ENCODE data around the gene RNF223. TPM values are rescaled to one million over a fixed set of nuclear protein-coding genes. Genes with fewer than 3 reads are reported as not detected.
A peak's percentile ranks its signal among the peaks of the same experiment; 100 is the strongest.

RNF223 gene
- total and polyA plus RNA-seq, 2 of the 13 experiments (the other 11 are each of a cell fraction or from before 2014, with no cell fraction given), result 0.03 TPM; not detected in 1

- TF ChIP-seq ZFP1 (CRISPR knock-in tag; IDR thresholded peaks at IDR 0.05), result 0 out of 2 replicates have a peak, but pooled peaks have one; percentile 19
- no peak; the same call in 1 of the 2 replicates for TF ChIP-seq NFKB2 (CRISPR knock-in tag; IDR thresholded peaks at IDR 0.05; ENCODE audit: borderline replicate concordance)
- TF ChIP-seq RNF2 (conservative IDR thresholded peaks at IDR 0.05; ENCODE audit: low read depth), result no peak
- peak; percentile 43; the same call in 1 of the 2 replicates for TF ChIP-seq SAP130 (CRISPR knock-in tag; IDR thresholded peaks at IDR 0.05; ENCODE audit: low read depth)
- TF ChIP-seq, protein P1, sequence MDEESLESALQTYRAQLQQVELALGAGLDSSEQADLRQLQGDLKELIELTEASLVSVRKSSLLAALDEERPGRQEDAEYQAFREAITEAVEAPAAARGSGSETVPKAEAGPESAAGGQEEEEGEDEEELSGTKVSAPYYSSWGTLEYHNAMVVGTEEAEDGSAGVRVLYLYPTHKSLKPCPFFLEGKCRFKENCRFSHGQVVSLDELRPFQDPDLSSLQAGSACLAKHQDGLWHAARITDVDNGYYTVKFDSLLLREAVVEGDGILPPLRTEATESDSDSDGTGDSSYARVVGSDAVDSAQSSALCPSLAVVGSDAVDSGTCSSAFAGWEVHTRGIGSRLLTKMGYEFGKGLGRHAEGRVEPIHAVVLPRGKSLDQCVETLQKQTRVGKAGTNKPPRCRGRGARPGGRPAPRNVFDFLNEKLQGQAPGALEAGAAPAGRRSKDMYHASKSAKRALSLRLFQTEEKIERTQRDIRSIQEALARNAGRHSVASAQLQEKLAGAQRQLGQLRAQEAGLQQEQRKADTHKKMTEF (CRISPR knock-in tag; IDR thresholded peaks at IDR 0.05), result peak; percentile 65; the same call in 1 of the 2 replicates
- TF ChIP-seq, protein P2, sequence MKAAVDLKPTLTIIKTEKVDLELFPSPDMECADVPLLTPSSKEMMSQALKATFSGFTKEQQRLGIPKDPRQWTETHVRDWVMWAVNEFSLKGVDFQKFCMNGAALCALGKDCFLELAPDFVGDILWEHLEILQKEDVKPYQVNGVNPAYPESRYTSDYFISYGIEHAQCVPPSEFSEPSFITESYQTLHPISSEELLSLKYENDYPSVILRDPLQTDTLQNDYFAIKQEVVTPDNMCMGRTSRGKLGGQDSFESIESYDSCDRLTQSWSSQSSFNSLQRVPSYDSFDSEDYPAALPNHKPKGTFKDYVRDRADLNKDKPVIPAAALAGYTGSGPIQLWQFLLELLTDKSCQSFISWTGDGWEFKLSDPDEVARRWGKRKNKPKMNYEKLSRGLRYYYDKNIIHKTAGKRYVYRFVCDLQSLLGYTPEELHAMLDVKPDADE (CRISPR knock-in tag; IDR thresholded peaks at IDR 0.05), result no peak
- no peak for TF ChIP-seq ZNF343 (CRISPR knock-in tag; IDR thresholded peaks at IDR 0.05)
- TF ChIP-seq ZFAT (CRISPR knock-in tag; conservative IDR thresholded peaks at IDR 0.05), result no peak
- TF ChIP-seq, protein P3, sequence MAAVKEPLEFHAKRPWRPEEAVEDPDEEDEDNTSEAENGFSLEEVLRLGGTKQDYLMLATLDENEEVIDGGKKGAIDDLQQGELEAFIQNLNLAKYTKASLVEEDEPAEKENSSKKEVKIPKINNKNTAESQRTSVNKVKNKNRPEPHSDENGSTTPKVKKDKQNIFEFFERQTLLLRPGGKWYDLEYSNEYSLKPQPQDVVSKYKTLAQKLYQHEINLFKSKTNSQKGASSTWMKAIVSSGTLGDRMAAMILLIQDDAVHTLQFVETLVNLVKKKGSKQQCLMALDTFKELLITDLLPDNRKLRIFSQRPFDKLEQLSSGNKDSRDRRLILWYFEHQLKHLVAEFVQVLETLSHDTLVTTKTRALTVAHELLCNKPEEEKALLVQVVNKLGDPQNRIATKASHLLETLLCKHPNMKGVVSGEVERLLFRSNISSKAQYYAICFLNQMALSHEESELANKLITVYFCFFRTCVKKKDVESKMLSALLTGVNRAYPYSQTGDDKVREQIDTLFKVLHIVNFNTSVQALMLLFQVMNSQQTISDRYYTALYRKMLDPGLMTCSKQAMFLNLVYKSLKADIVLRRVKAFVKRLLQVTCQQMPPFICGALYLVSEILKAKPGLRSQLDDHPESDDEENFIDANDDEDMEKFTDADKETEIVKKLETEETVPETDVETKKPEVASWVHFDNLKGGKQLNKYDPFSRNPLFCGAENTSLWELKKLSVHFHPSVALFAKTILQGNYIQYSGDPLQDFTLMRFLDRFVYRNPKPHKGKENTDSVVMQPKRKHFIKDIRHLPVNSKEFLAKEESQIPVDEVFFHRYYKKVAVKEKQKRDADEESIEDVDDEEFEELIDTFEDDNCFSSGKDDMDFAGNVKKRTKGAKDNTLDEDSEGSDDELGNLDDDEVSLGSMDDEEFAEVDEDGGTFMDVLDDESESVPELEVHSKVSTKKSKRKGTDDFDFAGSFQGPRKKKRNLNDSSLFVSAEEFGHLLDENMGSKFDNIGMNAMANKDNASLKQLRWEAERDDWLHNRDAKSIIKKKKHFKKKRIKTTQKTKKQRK (IDR thresholded peaks at IDR 0.05; ENCODE audit: low read length), result no peak
- 0 out of 2 replicates have a peak, but pooled peaks have one; percentile 20 for TF ChIP-seq ZNF274 (CRISPR knock-in tag; IDR thresholded peaks at IDR 0.05)
- no peak for TF ChIP-seq ZNF7 (CRISPR knock-in tag; IDR thresholded peaks at IDR 0.05)
- TF ChIP-seq GZF1 (CRISPR knock-in tag; IDR thresholded peaks at IDR 0.05), result 0 out of 2 replicates have a peak, but pooled peaks have one; percentile 50
- TF ChIP-seq ZNF225 (CRISPR knock-in tag; IDR thresholded peaks at IDR 0.05), result no peak
- TF ChIP-seq PITX1 (CRISPR knock-in tag; IDR thresholded peaks at IDR 0.05), result peak; percentile 58; the same call in 1 of the 2 replicates
- TF ChIP-seq, protein P4, sequence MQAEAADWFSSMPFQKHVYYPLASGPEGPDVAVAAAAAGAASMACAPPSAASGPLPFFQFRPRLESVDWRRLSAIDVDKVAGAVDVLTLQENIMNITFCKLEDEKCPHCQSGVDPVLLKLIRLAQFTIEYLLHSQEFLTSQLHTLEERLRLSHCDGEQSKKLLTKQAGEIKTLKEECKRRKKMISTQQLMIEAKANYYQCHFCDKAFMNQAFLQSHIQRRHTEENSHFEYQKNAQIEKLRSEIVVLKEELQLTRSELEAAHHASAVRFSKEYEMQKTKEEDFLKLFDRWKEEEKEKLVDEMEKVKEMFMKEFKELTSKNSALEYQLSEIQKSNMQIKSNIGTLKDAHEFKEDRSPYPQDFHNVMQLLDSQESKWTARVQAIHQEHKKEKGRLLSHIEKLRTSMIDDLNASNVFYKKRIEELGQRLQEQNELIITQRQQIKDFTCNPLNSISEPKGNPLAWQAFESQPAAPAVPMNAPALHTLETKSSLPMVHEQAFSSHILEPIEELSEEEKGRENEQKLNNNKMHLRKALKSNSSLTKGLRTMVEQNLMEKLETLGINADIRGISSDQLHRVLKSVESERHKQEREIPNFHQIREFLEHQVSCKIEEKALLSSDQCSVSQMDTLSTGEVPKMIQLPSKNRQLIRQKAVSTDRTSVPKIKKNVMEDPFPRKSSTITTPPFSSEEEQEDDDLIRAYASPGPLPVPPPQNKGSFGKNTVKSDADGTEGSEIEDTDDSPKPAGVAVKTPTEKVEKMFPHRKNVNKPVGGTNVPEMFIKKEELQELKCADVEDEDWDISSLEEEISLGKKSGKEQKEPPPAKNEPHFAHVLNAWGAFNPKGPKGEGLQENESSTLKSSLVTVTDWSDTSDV (CRISPR knock-in tag; IDR thresholded peaks at IDR 0.05), result 0 out of 2 replicates have a peak, but pooled peaks have one; percentile 68
- TF ChIP-seq, protein P5, sequence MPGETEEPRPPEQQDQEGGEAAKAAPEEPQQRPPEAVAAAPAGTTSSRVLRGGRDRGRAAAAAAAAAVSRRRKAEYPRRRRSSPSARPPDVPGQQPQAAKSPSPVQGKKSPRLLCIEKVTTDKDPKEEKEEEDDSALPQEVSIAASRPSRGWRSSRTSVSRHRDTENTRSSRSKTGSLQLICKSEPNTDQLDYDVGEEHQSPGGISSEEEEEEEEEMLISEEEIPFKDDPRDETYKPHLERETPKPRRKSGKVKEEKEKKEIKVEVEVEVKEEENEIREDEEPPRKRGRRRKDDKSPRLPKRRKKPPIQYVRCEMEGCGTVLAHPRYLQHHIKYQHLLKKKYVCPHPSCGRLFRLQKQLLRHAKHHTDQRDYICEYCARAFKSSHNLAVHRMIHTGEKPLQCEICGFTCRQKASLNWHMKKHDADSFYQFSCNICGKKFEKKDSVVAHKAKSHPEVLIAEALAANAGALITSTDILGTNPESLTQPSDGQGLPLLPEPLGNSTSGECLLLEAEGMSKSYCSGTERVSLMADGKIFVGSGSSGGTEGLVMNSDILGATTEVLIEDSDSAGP (CRISPR knock-in tag; IDR thresholded peaks at IDR 0.05; ENCODE audit: borderline replicate concordance), result peak; percentile 78; the same call in 1 of the 2 replicates
- 0 out of 2 replicates have a peak, but pooled peaks have one; percentile 48 for TF ChIP-seq ZNF776 (CRISPR knock-in tag; IDR thresholded peaks at IDR 0.05)
- TF ChIP-seq, protein P6, sequence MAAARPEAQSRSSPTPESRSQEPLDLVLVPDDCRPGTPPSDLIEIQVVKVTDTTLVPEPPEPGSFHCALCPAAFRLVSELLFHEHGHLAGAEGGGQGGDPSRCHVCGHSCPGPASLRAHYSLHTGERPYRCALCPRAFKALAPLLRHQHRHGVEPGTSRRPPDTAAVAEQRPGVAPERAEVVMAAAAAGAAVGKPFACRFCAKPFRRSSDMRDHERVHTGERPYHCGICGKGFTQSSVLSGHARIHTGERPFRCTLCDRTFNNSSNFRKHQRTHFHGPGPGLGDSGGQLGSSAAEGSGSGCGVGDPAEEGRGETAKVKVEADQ (CRISPR knock-in tag; IDR thresholded peaks at IDR 0.05; ENCODE audit: borderline replicate concordance), result peak; percentile 28; the same call in 1 of the 2 replicates
Measured at GRCh38 chr1:1122078-1122811, 48.1 kb upstream of the RNF223 start (continued).

All from HepG2 (cell line).